ENCODE data around the gene CMTM3. TPM values are rescaled to one million over a fixed set of nuclear protein-coding genes. Genes with fewer than 3 reads are reported as not detected.

Gene CMTM3
- total and polyA plus RNA-seq, 12 donors = 6.6 to 19.9 (median 7.9) TPM

DNA sequence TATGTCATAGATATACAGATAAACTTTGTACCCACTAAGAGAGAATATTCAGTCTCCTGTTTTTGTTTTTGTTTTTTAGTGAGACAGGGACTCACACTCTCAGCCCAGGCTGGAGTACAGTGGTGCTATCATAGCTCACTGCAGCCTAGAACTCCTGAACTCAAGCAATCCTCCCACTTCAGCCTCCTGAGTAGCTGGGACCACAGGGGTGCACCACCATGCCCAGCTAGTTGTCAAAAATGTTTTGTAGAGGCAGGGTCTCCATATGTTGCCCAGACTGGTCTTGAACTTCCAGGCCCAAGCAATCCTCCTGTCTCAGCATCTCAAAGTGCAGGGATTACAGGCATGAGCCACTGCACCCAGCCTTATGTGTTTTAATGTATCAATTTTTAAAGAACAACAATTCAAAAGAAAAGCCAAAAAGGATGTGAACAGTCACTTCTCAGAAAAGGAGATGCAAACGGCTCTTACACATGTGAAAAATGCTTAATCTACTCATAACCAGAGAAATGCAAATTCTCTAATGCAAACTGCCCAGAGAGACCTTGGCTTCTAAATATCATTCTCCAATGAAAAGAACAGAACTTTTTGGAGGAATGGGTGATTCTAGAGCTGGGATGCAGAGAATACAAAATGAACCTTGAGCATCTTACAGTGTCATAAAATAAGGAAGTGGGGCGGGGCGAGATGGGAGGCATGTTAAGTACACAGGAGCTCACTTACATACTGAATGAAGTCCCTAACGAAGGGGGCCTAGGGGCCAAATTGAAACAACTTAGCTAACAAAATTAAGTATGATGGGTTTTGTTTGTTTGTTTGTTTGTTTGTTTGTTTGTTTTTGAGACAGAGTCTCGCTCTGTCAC is 7.3 kb upstream of the CMTM3 start:
- WGBS, 2 donors = 84 to 89% methylated on average over 5 of the region's 5 CpGs
- intact Hi-C loops (cut with DNase I) = no loop called here
- TF ChIP-seq, protein P1, sequence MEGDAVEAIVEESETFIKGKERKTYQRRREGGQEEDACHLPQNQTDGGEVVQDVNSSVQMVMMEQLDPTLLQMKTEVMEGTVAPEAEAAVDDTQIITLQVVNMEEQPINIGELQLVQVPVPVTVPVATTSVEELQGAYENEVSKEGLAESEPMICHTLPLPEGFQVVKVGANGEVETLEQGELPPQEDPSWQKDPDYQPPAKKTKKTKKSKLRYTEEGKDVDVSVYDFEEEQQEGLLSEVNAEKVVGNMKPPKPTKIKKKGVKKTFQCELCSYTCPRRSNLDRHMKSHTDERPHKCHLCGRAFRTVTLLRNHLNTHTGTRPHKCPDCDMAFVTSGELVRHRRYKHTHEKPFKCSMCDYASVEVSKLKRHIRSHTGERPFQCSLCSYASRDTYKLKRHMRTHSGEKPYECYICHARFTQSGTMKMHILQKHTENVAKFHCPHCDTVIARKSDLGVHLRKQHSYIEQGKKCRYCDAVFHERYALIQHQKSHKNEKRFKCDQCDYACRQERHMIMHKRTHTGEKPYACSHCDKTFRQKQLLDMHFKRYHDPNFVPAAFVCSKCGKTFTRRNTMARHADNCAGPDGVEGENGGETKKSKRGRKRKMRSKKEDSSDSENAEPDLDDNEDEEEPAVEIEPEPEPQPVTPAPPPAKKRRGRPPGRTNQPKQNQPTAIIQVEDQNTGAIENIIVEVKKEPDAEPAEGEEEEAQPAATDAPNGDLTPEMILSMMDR (IDR thresholded peaks at IDR 0.05) = no peak

DNA sequence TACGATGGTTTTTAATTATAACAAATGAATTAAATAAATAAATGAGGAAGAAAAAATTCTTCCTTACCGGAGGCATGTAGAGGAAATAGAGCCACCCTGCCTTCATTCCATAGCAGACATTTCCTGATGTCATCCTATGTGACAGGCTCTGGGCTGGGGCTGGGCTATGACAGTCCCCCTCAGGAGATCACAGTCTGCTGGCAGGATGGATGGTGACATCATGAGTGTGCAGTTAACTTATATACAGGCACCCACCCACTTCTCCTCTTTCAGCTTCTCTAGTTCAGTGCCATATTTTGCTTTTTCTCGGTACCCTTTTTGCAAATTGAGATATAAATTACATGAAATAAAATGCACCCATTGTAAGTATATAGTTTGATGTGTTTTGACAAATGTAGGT is 6.4 kb upstream of the CMTM3 start:
- Histone ChIP-seq H3K36me3 (no peaks in the 10 kb centered on the region), H3K27ac (no peak overlapping the region), H3K4me1 (peaks cover 0 to under 1% (median 0%) of the 10 kb centered on the region in 9 donors), H3K27me3 (peaks cover 0 to 5% (median 0%) of the 10 kb centered on the region in 7 donors), H3K4me3 (no peak overlapping the region), H3K9me3 (peaks cover 0 to 3% (median 0%) of the 10 kb centered on the region in 11 donors)
- ATAC-seq = no peak
- DNase-seq = no peak
- TF ChIP-seq, protein P1 (IDR thresholded peaks at IDR 0.05) = no peak
- intact Hi-C loops (cut with DNase I) = no loop called here
- 55 to 71% methylated on average over 3 of the region's 3 CpGs for WGBS, 2 donors

More for the DNA sequence above, 7.3 kb upstream of the CMTM3 start:
- no peaks in the 10 kb centered on the region for H3K36me3 ChIP-seq
- H3K4me1 ChIP-seq = no peaks in the 10 kb centered on the region
- no peak for ATAC-seq
- H3K4me3 ChIP-seq = no peak overlapping the region
- no peak overlapping the region for H3K27ac ChIP-seq
- DNase-seq = no peak
- peaks cover 0 to 3% (median 0%) of the 10 kb centered on the region in 11 donors for H3K9me3 ChIP-seq
- peaks cover 0 to 5% (median 0%) of the 10 kb centered on the region in 7 donors for H3K27me3 ChIP-seq

DNA sequence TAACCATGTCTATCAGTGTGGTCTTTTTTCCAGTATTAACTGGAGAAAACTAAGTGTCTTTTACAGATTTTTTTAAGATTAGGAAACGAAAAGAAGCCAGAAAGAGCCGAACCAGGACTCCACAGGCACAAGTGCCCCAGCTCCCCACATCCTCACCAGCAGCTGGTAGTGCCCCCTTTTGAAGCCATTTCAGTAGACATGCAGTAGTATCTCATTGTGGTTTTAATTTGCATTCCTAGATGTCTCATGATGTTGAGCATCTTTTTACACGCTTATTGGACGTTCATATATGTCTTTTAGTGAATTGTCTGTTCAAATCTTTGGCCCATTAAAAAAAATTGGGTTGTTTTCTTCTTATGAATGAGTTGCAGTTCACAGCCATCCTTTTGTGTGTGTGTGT is 4.8 kb upstream of the CMTM3 start:
- intact Hi-C loops (cut with DNase I) = loop anchor here in 7 of 10 donors (5.0 to 10.0 kb wide), 5 partner anchors 85 to 265 kb away; no protein-coding TSS in a partner anchor
- peaks cover 0 to 11% (median 7%) of the 10 kb centered on the region in 9 donors for H3K4me1 ChIP-seq
- no peaks in the 10 kb centered on the region for H3K36me3 ChIP-seq
- WGBS, 2 donors = 94 to 95% methylated on average over 4 of the region's 4 CpGs
- TF ChIP-seq, protein P1 (IDR thresholded peaks at IDR 0.05) = no peak
- H3K27me3 ChIP-seq = peaks cover 0 to 5% (median 0%) of the 10 kb centered on the region in 7 donors
- H3K4me3 ChIP-seq = no peak overlapping the region
- no peak overlapping the region for H3K27ac ChIP-seq
- ATAC-seq = no peak
- no peak for DNase-seq
- no peaks in the 10 kb centered on the region for H3K9me3 ChIP-seq

DNA sequence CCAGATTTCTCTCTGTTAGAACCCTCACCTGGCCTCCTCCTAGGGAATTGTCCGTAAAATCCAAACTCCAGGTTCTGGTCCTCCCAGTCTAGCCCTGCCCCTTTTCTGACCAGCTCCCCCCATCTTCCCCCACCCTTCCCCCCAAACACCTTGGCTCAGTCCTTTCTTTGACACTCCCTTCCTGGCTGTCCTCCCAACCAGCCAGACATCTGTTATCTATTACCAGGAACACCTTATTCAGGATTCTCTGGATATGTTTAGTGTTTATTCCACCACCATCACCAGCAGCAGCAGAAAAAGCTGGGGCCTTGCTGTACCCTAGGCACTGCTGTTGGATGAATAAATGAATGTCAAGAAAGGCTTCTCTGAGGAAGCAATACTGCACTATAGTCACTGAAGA is 4.0 kb upstream of the CMTM3 start:
- 100% methylated on average over 1 of the region's 1 CpG for WGBS, 2 donors
- Histone ChIP-seq H3K9me3 (no peaks in the 10 kb centered on the region), H3K4me3 (no peak overlapping the region), H3K27ac (no peak overlapping the region), H3K27me3 (peaks cover 0 to 5% (median 0%) of the 10 kb centered on the region in 7 donors), H3K4me1 (peaks cover 0 to 17% (median 8%) of the 10 kb centered on the region in 9 donors), H3K36me3 (no peaks in the 10 kb centered on the region)
- DNase-seq (no peak), ATAC-seq (no peak)
- TF ChIP-seq, protein P1 (IDR thresholded peaks at IDR 0.05) = no peak
- intact Hi-C loops (cut with DNase I) = loop anchor here in 7 of 10 donors (5.0 to 10.0 kb wide), 5 partner anchors 86 to 264 kb away; no protein-coding TSS in a partner anchor
